HG03439 (cell line): ENCODE data around the gene SOX9.

ENCODE experiments used
- ATAC-seq: cut with Tn5 transposase; IDR thresholded peaks from one replicate; pipeline ENCODE4 v1.9.1; 2021; ENCODE audit warnings: mild to moderate bottlenecking, moderate library complexity; ENCODE audit not compliant: unreplicated experiment

The SOX9 gene

GRCh38 chr17:72120642-72121163 lies at the start of gene SOX9:
TSS of gene SOX9 (plus strand) at chr17:72121020. CDS start at chr17:72121392, 372 bp downstream.
- ATAC-seq = no peak

GRCh38 chr17:72071330-72071729 lies 49.5 kb upstream of the SOX9 start:
- no peak for ATAC-seq

- ATAC-seq = no peak
Observed at GRCh38 chr17:72075995-72076677, 44.7 kb upstream of the SOX9 start.

GRCh38 chr17:72076678-72077030 lies 44.2 kb upstream of the SOX9 start:
- ATAC-seq = no peak

- ATAC-seq = no peak
Observed at GRCh38 chr17:72077326-72077960, 43.4 kb upstream of the SOX9 start.

- no peak for ATAC-seq
Observed at GRCh38 chr17:72079700-72080099, 41.1 kb upstream of the SOX9 start.

GRCh38 chr17:72087876-72088275 lies 32.9 kb upstream of the SOX9 start:
- no peak for ATAC-seq

GRCh38 chr17:72089453-72089987 lies 31.3 kb upstream of the SOX9 start:
- ATAC-seq = no peak

- ATAC-seq = no peak
Observed at GRCh38 chr17:72090108-72090507, 30.7 kb upstream of the SOX9 start.

GRCh38 chr17:72092710-72093322 lies 28.0 kb upstream of the SOX9 start:
- no peak for ATAC-seq

GRCh38 chr17:72093707-72094106 lies 27.1 kb upstream of the SOX9 start:
- ATAC-seq = no peak

GRCh38 chr17:72095316-72095715 lies 25.5 kb upstream of the SOX9 start:
- ATAC-seq = no peak

GRCh38 chr17:72097144-72097543 lies 23.7 kb upstream of the SOX9 start:
- ATAC-seq = no peak

- no peak for ATAC-seq
Observed at GRCh38 chr17:72099919-72100318, 20.9 kb upstream of the SOX9 start.

- ATAC-seq = no peak
Observed at GRCh38 chr17:72100470-72100869, 20.4 kb upstream of the SOX9 start.

GRCh38 chr17:72101526-72101925 lies 19.3 kb upstream of the SOX9 start:
- no peak for ATAC-seq

GRCh38 chr17:72102366-72102765 lies 18.5 kb upstream of the SOX9 start:
- ATAC-seq = no peak

- no peak for ATAC-seq
Observed at GRCh38 chr17:72104164-72104862, 16.5 kb upstream of the SOX9 start.

GRCh38 chr17:72104863-72105234 lies 16.0 kb upstream of the SOX9 start:
- ATAC-seq = no peak

- no peak for ATAC-seq
Observed at GRCh38 chr17:72107100-72107499, 13.7 kb upstream of the SOX9 start.

- no peak for ATAC-seq
Observed at GRCh38 chr17:72110231-72110941, 10.4 kb upstream of the SOX9 start.
